H9 (cell line): ENCODE data around the gene PREP. TPM values are rescaled to one million over a fixed set of nuclear protein-coding genes. Genes with fewer than 3 reads are reported as not detected.

Experiments used
- DNase-seq: peaks from one replicate; pipeline ENCODE4 v3.0.0-alpha.2; 2017
- H2AFZ ChIP-seq: one replicate; pipeline ENCODE4 v1.6.1; 2013; ENCODE audit warnings: mild to moderate bottlenecking, low read length, control low read depth, moderate library complexity
- H2AK5ac ChIP-seq: 2 replicates; pipeline ENCODE4 v1.6.1; 2013; ENCODE audit warnings: low read length, control low read depth, mixed read lengths; ENCODE audit not compliant: insufficient read length
- H2BK120ac ChIP-seq: one replicate; pipeline ENCODE4 v1.6.1; 2013; ENCODE audit warnings: low read depth, mild to moderate bottlenecking, low read length, control low read depth, inconsistent platforms; ENCODE audit not compliant: poor library complexity, severe bottlenecking
- H2BK12ac ChIP-seq: 2 replicates; pipeline ENCODE4 v1.6.1; 2013; ENCODE audit warnings: low read length, control low read depth, mixed read lengths, low read depth; ENCODE audit not compliant: insufficient read length
- H2BK15ac ChIP-seq: 2 replicates; pipeline ENCODE4 v1.6.1; 2013; ENCODE audit warnings: low read depth, low read length, control low read depth
- H2BK20ac ChIP-seq: one replicate; pipeline ENCODE4 v1.6.1; 2013; ENCODE audit warnings: low read depth, mild to moderate bottlenecking, low read length, control low read depth, inconsistent platforms; ENCODE audit not compliant: poor library complexity, severe bottlenecking
- H2BK5ac ChIP-seq: 2 replicates; pipeline ENCODE4 v1.6.1; 2013; ENCODE audit warnings: low read length, control low read depth, mixed read lengths; ENCODE audit not compliant: insufficient read length
- H3K14ac ChIP-seq: 2 replicates; pipeline ENCODE4 v1.6.1; 2013; ENCODE audit warnings: low read length, control low read depth; ENCODE audit not compliant: insufficient read depth
- H3K18ac ChIP-seq: 2 replicates; pipeline ENCODE4 v1.6.1; 2013; ENCODE audit warnings: low read depth, mild to moderate bottlenecking, mixed read lengths, low read length, control low read depth; ENCODE audit not compliant: insufficient read length
- H3K23ac ChIP-seq: 2 replicates; pipeline ENCODE4 v1.6.1; 2013; ENCODE audit warnings: low read length, control low read depth, mixed read lengths, low read depth; ENCODE audit not compliant: insufficient read length
- H3K23me2 ChIP-seq: 2 replicates; pipeline ENCODE4 v1.6.1; 2013; ENCODE audit warnings: low read depth, mild to moderate bottlenecking, mixed read lengths, low read length, control low read depth; ENCODE audit not compliant: insufficient read length, poor library complexity, severe bottlenecking
- H3K27ac ChIP-seq: 2 replicates; pipeline ENCODE4 v1.5.1; 2013; ENCODE audit warnings: low read length, control low read depth, mixed read lengths, low read depth; ENCODE audit not compliant: insufficient read length
- H3K27me3 ChIP-seq: 2 replicates; pipeline ENCODE4 v1.6.1; 2013; ENCODE audit warnings: low read length, control low read depth, inconsistent platforms; ENCODE audit not compliant: insufficient read depth
- H3K4ac ChIP-seq: 2 replicates; pipeline ENCODE4 v1.6.1; 2013; ENCODE audit warnings: low read depth, mild to moderate bottlenecking, control low read depth, inconsistent platforms, low read length, moderate library complexity
- H3K4me1 ChIP-seq: 2 replicates; pipeline ENCODE4 v1.6.1; 2013; ENCODE audit warnings: low read length, control low read depth, inconsistent platforms; ENCODE audit not compliant: insufficient read depth
- H3K4me2 ChIP-seq: 2 replicates; pipeline ENCODE4 v1.6.1; 2013; ENCODE audit warnings: low read length, control low read depth, mixed read lengths; ENCODE audit not compliant: insufficient read length, insufficient read depth
- H3K56ac ChIP-seq: 2 replicates; pipeline ENCODE4 v1.6.1; 2013; ENCODE audit warnings: low read depth, mild to moderate bottlenecking, mixed read lengths, low read length, control low read depth; ENCODE audit not compliant: insufficient read length
- H3K79me1 ChIP-seq: 2 replicates; pipeline ENCODE4 v1.6.1; 2013; ENCODE audit warnings: low read depth, mild to moderate bottlenecking, moderate library complexity, low read length, control low read depth, inconsistent platforms; ENCODE audit not compliant: insufficient read depth, poor library complexity, severe bottlenecking
- H3K79me2 ChIP-seq: 2 replicates; pipeline ENCODE4 v1.6.1; 2013; ENCODE audit warnings: low read length, control low read depth, inconsistent platforms; ENCODE audit not compliant: insufficient read depth
- H3K9ac ChIP-seq: 2 replicates; pipeline ENCODE4 v1.6.1; 2013; ENCODE audit warnings: low read length, control low read depth, mixed read lengths; ENCODE audit not compliant: insufficient read length; ENCODE audit errors: extremely low read depth
- H3K9me3 ChIP-seq: one replicate; pipeline ENCODE4 v1.6.1; 2013; ENCODE audit warnings: low read depth, low read length, inconsistent platforms; ENCODE audit not compliant: control insufficient read depth
- H3T11ph ChIP-seq: one replicate; pipeline ENCODE4 v1.6.1; 2013; ENCODE audit warnings: mild to moderate bottlenecking, low read length, control low read depth, inconsistent platforms
- H4K20me1 ChIP-seq: one replicate; pipeline ENCODE4 v1.6.1; 2013; ENCODE audit not compliant: control insufficient read depth, insufficient read length, insufficient read depth
- H4K5ac ChIP-seq: 2 replicates; pipeline ENCODE4 v1.6.1; 2013; ENCODE audit warnings: low read depth, mild to moderate bottlenecking, mixed read lengths, low read length, control low read depth; ENCODE audit not compliant: insufficient read length
- H4K8ac ChIP-seq: replicated peaks from 2 replicates; pipeline ENCODE4 v1.6.1; 2013; ENCODE audit warnings: low read length, control low read depth, mixed read lengths, low read depth; ENCODE audit not compliant: insufficient read length
- H4K91ac ChIP-seq: 2 replicates; pipeline ENCODE4 v1.6.1; 2013; ENCODE audit warnings: low read depth, mild to moderate bottlenecking, moderate library complexity, mixed read lengths, low read length, control low read depth; ENCODE audit not compliant: insufficient read length
- H3K27ac Mint-ChIP-seq, 3 experiments: 2 replicates in 2 of 3; 3 replicates in 1 of 3; pipeline ENCODE4 v1.8.0; 2020 to 2021; ENCODE audit warnings: mixed read lengths in 3 of 3, mild to moderate bottlenecking in 1 of 3, moderate library complexity in 1 of 3
- H3K27me3 Mint-ChIP-seq: 2 replicates; pipeline ENCODE4 v1.8.0; 2021; ENCODE audit warnings: low read depth, mild to moderate bottlenecking, moderate library complexity, mixed read lengths
- H3K36me3 Mint-ChIP-seq, 3 experiments: 2 replicates in 2 of 3; 3 replicates in 1 of 3; pipeline ENCODE4 v1.8.0; 2020 to 2021; ENCODE audit warnings: low read depth in 3 of 3, mixed read lengths in 3 of 3; ENCODE audit not compliant: insufficient read depth in 1 of 3
- H3K4me1 Mint-ChIP-seq, 2 experiments: 2 replicates each; pipeline ENCODE4 v1.8.0; 2020; ENCODE audit warnings: mixed read lengths in 2 of 2
- H3K4me3 Mint-ChIP-seq, 2 experiments: 2 replicates in 1 of 2; 3 replicates in 1 of 2; pipeline ENCODE4 v1.8.0; 2020 to 2021; ENCODE audit warnings: mild to moderate bottlenecking in 2 of 2, mixed read lengths in 2 of 2, moderate library complexity in 1 of 2
- H3K9me3 Mint-ChIP-seq, 2 experiments: 2 replicates in 1 of 2; 3 replicates in 1 of 2; pipeline ENCODE4 v1.8.0; 2020; ENCODE audit warnings: mild to moderate bottlenecking in 2 of 2, mixed read lengths in 2 of 2, moderate library complexity in 1 of 2
- WGBS: extraction: QIAGEN DNeasy Blood & Tissue Kit; methylation state at CpG from one replicate; pipeline ENCODE4 v1.1.7; 2013; ENCODE audit warnings: missing lambda C conversion rate, low lambda C conversion rate, mixed read lengths; ENCODE audit not compliant: insufficient read length; ENCODE audit errors: extremely low coverage; 5-methylcytosine and 5-hydroxymethylcytosine counted together
- total RNA-seq: library from RNA; stranded (reverse); gene quantifications from 2 replicates; pipeline ENCODE4 v1.2.1, GENCODE V29; 2021
- TF ChIP-seq, protein P1 (sequence below): fragments of 200-600 bp; sonication (generic); conservative IDR thresholded peaks from 3 replicates; pipeline ENCODE4 v1.8.0; 2021; ENCODE audit warnings: antibody characterized with exemption, mild to moderate bottlenecking

PREP gene
- total RNA-seq, 1 experiment from 2014 or later, result 54.0 TPM

DNA sequence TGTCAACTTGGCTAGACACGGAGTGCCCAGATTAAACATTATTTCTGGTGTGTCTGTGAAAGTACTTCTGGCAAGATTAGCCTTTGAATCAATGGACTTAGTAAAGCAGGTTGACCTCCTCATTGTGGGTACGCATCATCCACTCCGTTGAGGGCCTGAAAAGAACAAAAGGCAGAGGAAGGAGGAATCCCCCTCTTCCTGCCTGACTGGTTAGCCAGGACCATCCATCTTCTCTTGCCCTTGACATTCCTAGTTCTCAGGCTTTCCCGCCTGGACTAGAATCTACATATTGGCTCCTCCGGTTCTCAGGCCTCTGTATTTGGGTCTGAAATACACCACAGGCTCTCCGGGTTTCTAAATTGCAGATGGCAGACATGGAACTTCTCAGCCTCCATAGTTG lies 149.1 kb downstream of the PREP start:
- TF ChIP-seq, protein P1, sequence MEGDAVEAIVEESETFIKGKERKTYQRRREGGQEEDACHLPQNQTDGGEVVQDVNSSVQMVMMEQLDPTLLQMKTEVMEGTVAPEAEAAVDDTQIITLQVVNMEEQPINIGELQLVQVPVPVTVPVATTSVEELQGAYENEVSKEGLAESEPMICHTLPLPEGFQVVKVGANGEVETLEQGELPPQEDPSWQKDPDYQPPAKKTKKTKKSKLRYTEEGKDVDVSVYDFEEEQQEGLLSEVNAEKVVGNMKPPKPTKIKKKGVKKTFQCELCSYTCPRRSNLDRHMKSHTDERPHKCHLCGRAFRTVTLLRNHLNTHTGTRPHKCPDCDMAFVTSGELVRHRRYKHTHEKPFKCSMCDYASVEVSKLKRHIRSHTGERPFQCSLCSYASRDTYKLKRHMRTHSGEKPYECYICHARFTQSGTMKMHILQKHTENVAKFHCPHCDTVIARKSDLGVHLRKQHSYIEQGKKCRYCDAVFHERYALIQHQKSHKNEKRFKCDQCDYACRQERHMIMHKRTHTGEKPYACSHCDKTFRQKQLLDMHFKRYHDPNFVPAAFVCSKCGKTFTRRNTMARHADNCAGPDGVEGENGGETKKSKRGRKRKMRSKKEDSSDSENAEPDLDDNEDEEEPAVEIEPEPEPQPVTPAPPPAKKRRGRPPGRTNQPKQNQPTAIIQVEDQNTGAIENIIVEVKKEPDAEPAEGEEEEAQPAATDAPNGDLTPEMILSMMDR, result no peak
- no peak overlapping the region for H3K4me2 ChIP-seq
- no peak overlapping the region for H2BK12ac ChIP-seq
- no peak overlapping the region for H4K8ac ChIP-seq
- WGBS, result no CpG with 5 or more reads among the region's 6 CpGs
- no peak overlapping the region for H2BK120ac ChIP-seq
- H3K27me3 ChIP-seq, result no peaks in the 10 kb centered on the region
- no peak overlapping the region for H2AK5ac ChIP-seq
- Mint-ChIP-seq H3K9me3 (peaks cover 1 to 2% of the 10 kb centered on the region in 2 experiments; a peak in 3 of 5 replicates), H3K4me3 (no peak overlapping the region), H3K27me3 (no peaks in the 10 kb centered on the region; the same call in 1 of the 2 replicates), H3K4me1 (peaks cover 12% of the 10 kb centered on the region in 2 experiments), H3K36me3 (no peaks in the 10 kb centered on the region; a peak in 1 of 7 replicates), H3K27ac (no peak overlapping the region)
- H2BK20ac ChIP-seq, result no peak overlapping the region
- no peak overlapping the region for H3K27ac ChIP-seq
- no peak overlapping the region for H4K91ac ChIP-seq
- no peak overlapping the region for H3K4ac ChIP-seq
- H3K56ac ChIP-seq, result no peak overlapping the region
- no peaks in the 10 kb centered on the region for H3K23me2 ChIP-seq
- no peak overlapping the region for H3K9ac ChIP-seq
- no peak overlapping the region for H3K23ac ChIP-seq
- H2BK15ac ChIP-seq, result no peak overlapping the region
- H3K79me2 ChIP-seq, result no peaks in the 10 kb centered on the region
- no peaks in the 10 kb centered on the region for H4K20me1 ChIP-seq
- no peak overlapping the region for H3K18ac ChIP-seq
- no peaks in the 10 kb centered on the region for H3K79me1 ChIP-seq
- DNase-seq, result no peak
- no peak overlapping the region for H4K5ac ChIP-seq
- no peak overlapping the region for H3K14ac ChIP-seq
- no peak overlapping the region for H3T11ph ChIP-seq
- H2BK5ac ChIP-seq, result no peak overlapping the region
- H3K9me3 ChIP-seq, result no peaks in the 10 kb centered on the region
- no peaks in the 10 kb centered on the region; the same call in 1 of the 2 replicates for H3K4me1 ChIP-seq
- H2AFZ ChIP-seq, result no peak overlapping the region
